SKM-1 treated with dmso at 0.1 percent for 144 hours (cell line): ENCODE data around the gene KNTC1.
"Not testable (repeated sequence)": the region's sequence is repeated elsewhere in the genome, so short reads cannot be mapped to it uniquely, and the experiment has no call there.

ENCODE experiments used
- DNase-seq: peaks from one replicate; lab custom pipeline; 2025; ENCODE audit not compliant: unreplicated experiment; lab: John Stamatoyannopoulos, UW

Gene KNTC1

DNA sequence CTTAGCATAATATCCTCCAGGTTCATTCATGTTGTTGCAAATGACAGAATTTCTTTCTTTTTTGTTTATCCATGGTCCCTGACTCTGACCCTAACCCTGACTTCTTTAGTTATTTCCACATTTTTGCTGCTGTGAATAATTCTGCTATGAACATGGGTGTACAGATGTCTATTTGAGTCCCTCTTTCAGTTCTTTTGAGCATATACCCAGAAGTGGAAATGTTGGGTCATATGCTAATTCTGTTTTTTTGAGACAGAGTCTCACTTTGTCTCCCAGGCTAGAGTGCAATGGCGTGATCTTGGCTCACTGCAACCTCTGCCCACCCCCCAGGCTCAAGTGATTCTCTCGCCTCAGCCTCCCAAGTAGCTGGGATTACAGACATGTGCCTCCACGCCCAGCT, 33.1 kb downstream of the KNTC1 start:
- no peak for DNase-seq

DNA sequence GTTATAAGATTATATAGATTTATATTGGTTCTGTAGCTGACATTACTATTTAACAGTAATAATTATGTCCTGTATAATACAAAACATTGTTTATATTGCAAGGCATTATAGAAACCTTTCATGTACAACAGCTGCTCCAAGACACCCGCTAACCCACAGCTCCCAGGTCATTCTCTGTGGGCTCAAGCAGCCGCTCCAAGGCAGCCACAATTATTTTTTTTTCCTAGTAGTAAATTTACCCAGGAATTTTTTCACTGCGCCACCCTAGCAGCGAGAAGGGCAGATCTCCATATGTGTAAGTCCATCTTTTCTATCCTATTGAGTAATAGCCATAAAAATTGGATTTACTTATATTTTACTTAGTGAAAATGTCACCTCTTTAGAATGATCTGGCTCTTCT, 36.3 kb downstream of the KNTC1 start:
- no peak for DNase-seq

DNA sequence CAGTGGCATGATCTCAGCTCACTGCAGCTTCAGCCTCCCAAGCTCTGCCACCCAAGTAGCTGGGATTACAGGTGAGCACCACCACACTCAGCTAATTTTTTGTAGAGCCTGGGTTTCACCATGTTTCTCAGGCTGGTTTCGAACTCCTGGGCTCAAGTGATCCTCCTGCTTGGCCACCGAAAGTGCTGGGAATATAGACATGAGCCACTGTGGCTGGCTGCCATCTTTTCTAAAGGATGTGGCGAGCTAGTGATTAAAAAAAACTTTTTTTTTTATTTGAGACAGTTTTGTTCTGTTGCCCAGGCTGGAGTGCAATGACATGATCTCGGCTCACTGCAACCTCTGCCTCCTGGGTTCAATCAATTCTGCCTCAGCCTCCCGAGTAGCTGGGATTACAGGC, 39.8 kb downstream of the KNTC1 start:
- not testable (repeated sequence) for DNase-seq

DNA sequence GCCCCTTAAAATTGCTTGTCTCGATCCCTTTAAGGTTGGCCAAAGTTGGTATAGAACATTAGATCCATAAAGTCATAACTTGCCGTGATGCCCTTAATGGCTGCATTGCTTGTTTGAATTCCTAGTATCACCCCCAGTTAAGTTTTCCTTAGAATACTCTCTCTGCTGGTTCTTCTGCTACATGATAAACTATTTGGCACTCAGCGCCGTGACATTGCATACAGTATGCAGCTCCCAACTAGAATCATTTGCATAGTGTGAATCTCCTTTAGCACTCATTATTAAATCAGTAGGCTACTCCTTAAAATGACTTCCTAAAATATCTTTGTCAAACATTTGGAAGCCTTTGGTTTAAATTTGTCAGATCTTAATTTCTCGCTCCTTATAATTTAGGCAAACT, 42.2 kb downstream of the KNTC1 start:
- no peak for DNase-seq

DNA sequence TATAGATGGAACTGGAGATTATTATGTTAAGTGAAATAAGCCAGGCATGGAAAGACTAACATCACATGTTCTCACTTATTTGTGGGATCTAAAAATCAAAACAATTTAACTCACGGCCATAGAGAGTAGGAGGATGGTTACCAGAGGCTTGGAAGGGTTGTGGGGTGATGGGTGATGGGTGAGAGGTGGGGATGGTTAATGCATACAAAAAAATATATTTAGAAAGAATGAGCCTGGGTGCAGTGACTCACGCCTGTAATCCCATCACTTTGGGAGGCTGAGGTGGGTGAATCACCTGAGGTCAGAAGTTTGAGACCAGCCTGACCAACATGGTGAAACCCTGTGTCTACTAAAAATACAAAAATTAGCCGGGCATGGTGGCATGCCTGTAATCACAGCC, 43.0 kb downstream of the KNTC1 start:
- not testable (repeated sequence) for DNase-seq

DNA sequence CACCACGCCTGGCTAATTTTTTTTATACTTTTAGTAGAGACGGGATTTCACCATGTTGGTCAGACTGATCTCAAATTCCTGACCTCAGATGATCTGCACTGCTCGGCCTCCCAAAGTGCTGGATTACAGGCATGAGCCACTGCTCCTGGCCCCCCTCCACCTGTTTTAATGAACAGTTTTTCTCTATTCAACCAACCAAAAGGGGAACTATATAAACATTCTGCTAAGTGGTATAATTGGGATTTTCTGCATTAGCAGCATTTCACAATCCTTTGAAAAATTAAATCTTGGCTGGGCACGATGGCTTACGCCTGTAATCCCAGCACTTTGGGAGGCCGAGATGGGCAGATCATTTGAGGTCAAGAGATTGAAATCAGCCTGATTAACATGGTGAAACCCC, 44.8 kb downstream of the KNTC1 start:
- DNase-seq = no peak

DNA sequence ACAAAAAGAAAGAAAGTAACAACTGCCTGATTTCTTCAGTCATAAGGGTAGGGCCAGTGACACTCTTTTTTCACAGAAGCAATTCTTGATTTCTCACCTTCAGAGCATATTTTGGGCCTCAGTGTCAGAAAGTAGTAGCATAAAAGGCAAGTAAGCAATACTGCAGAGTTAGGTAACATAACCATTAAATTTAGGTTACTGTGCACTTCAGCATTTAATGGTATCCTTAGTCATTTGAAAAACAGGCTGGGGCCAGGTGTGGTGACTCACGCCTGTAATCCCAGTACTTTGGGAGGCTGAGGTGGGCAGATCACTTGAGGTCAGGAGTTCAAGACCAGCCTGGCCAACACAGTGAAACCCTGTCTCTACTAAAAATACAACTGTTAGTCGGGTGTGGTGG, 56.2 kb downstream of the KNTC1 start:
- DNase-seq = not testable (repeated sequence)

DNA sequence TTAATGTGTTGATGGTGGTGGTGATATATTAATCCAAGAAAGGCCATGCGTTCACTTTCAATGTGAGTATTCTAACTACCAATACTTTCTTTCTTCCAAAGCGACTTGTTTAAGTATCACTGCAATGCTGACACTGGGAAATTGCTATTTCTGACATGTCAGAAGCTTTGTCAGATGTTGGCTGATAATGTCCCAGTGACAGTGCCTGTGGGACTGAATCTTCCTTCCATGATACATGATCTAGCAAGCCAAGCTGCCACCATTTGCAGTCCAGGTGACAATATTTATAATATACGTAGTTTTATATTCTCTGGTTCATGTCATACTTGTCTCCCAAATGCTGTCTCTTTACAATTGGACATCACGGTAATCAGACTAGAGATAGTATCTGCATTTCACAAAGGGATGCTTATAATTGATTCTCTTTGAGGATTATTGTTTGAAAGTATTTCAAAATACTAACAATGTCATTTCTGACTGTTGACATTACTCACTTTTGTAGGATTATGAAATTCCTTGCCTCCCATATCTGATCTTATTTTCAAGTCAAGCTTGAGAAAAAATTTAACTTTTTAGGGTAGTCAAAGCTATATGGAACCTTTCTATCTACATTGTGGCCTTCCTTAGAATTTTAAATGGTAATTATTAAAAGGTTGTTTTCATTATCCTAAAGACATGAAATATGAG, 57.3 kb downstream of the KNTC1 start:
- no peak for DNase-seq

DNA sequence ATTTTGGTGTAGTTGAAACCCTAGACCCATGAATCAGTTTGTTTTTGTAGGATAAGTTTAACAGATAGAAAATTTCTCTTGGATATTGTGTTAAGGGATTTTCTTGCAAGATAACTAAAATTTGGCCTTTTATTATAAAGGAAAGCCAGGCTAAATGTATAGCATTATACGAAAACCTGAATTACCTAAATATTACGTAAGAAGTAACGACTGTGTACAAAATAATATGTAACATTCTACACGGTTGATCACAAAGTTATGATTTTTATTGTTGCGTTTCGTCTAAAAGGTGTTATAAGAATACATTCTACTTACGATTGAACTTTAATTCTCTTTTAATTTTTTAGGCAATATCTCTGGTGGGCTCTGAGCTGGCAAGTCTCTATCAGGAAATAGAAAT, 63.9 kb downstream of the KNTC1 start:
- DNase-seq = no peak

DNA sequence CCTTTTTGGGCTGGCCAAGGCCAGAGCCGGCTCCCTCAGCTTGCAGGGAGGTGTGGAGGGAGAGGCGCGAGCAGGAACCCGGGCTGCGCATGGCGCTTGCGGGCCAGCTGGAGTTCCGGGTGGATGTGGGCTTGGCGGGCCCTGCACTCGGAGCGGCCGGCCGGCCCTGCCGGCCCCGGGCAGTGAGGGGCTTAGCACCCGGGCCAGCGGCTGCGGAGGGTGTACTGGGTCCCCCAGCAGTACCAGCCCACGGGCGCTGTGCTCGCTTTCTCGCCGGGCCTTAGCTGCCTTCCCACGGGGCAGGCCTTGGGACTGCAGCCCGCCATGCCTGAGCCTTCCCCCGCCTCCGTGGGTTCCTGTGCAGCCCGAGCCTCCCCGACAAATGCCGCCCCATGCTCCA, 64.9 kb downstream of the KNTC1 start:
- not testable (repeated sequence) for DNase-seq

DNA sequence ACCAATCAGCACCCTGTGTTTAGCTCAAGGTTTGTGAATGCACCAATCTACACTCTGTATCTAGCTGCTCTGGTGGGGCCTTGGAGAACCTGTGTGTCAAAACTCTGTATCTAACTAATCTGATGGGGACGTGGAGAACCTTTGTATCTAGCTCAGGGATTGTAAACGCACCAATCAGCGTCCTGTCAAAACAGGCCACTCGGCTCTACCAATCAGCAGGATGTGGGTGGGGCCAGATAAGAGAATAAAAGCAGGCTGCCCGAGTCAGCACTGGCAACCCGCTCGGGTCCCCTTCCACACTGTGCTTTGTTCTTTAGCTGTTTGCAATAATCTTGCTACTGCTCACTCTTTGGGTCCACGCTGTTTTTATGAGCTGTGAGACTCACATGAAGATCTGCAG, 65.5 kb downstream of the KNTC1 start:
- DNase-seq = not testable (repeated sequence)

DNA sequence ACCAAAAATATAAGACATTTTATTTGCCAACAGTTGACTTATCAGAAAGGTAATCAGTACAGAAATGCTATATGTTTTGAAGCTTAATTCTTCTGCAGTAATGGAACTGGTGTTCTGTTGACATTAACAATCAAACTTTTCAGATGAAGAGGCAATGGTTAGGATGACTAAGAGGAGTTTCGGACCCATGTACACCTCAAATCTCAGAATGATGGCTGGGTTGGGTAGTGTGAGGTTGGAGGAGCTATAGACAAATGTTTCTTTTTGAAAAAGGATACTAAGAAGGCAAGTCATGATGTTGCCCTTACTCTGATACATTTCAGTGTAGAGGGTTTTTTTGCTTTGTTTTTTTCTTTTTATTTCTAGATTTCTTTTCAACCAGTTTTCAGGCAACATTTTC, 66.9 kb downstream of the KNTC1 start:
- DNase-seq = no peak

DNA sequence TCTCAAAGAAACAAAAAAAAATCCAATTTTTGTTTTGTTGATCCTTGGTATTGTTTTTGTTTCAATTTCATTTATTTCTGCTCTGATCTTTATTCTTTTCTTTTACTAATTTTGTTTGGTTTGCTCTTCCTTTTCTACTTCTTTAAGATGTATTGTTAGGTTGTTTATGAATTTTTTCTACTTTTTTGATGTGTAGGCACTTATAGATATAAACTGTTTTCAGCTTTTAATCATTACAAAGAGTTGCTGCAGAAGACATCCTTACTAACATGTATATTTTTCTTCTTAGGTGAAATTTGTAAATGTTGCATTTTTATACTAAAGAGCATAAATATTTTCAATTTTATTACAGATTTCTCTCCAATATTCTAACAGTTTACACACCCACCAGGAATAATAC, 69.8 kb downstream of the KNTC1 start:
- DNase-seq = no peak

DNA sequence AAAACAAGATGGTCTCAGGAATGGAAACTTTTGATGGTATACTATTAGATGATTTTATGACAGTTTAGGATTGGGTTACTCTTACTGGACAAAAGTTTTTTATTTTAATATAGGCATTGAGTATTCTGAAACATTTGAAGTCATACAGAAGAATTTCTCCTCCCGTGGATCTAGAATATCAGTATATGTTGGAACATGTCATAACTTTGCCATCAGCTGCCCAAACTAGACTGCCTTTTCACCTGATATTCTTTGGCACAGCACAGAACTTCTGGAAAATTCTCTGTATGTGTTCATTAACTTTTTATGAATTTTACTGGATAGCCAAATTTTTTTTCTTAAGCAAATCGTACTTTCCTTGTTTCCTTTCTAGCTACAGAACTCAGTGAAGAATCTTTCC, 75.4 kb downstream of the KNTC1 start:
- no peak for DNase-seq

DNA sequence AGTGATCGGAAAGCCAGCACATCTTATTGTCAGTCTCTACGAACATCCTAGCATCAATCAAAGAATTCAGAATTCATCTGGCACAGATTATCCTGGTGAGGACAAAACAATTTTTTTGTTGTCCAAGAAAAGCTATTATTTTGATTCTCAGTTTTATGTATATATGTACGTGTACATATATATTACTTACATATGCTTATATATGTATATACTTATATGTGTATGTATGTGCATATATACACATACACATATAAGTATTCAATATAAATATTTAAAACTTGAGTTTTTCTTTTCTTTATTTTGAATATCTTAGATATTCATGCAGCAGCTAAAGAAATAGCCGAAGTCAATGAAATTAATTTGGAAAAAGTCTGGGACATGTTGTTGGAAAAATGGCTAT, 77.9 kb downstream of the KNTC1 start:
- DNase-seq = no peak

DNA sequence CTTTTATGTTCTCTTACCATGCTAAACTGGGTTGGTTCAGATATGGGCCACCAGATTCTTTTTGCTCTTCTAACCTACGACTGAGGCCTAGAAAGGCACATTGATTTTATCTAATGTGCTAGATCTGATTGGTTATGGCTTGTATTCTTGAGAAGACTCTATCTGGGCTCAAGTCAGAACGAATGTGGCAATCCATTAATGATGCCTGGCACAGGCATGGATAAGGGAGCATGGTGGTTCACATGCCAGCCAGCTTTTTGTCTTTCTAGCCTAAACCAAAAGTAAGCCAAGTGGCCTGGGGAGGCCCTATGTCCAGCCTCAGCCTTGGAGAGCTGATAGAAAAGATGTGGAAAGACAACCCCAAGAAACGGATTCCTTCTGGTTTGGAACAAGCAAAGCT, 82.7 kb downstream of the KNTC1 start:
- DNase-seq = no peak

DNA sequence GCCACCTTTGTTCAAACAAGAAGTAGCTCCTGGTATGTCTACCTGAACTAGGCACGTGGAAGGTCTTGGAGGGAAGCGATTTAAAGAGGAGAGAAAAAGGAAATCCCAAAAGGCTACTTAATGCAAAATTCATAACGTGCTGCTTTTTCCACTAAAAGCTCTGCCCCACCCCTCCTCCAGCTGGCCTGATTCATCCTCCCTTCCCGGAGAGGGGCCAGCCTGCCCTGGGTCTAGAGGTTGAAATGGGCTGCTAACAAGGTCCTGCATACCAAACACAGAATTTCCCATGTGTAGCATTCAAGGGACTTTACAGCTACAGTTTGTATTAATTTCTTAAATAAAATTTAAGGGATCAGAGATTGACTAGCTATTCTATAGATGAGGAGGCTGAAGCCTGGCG, 83.2 kb downstream of the KNTC1 start:
- DNase-seq = no peak

DNA sequence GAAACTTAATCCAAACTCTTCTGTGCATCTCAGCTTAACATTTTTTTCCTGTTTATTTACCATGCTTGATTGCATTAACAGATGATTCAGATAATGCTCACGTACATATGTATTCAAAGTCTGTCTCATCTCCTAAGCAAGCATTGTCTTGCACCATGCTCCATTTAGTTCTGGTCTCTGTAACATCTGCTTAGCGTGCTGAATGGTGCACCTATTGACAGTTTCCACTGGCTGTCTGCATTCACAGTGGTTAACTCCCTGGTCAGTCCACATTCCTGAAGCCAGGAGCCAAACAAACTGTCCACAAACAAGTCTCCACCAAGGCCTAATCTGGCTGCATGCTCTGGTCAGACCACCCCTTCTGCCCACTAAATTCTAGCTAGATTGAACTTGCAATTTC, 83.9 kb downstream of the KNTC1 start:
- no peak for DNase-seq

DNA sequence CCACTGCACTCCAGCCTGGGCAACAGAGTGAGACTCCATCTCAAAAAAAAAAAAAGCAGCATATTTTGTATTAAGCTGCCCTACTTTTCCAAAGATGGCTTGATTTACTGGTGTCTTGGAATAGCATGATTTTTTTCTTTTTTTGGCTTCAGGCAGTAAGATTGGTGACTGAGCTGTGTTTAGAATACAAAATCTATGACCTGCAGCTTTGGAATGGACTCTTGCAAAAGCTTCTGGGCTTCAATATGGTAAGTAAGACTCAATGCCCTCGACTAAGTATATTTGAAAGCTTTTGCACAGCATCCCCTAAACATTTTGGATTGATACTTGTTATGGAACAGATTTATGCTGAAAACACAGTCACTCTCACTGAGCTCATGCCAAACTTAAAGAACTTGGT, 87.8 kb downstream of the KNTC1 start:
- DNase-seq = no peak

DNA sequence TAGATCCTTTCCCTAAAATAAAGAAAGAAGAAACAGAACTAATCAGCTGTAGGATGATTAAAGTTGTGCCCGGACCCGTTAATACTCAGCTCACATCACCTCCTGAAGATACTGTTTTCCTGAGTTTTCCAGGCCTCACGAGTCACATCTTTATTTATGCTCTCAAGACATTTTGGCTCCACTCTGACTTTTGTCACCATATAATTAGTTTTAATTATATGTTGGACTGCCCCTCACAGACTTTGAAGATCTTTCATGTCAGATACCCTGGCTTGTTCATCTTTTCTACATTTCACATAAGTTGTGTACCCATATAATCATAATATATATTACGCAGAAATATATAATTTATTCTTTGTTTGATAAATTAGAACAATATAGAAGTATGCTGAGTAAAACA, 88.7 kb downstream of the KNTC1 start:
- DNase-seq = no peak

DNA sequence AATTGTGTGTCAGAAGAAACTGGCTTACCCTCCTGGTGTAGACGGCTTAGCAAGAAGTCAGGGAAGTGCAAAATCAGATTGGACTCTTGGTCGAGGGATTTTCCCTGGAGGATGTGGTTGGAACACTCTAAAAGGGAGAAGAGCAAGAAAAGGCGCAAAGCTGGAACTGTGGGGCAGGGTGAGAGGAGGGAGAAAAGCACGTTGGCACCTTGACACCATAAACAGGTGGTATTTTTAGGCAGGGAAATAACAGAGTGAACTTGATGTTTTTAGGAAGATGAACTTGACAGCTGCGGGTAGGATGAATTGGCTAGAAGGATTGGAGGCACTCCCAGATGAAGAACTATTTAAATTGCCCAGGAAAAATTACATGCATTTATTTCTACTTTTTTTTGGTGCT, 108.4 kb downstream of the KNTC1 start:
- DNase-seq = no peak

DNA sequence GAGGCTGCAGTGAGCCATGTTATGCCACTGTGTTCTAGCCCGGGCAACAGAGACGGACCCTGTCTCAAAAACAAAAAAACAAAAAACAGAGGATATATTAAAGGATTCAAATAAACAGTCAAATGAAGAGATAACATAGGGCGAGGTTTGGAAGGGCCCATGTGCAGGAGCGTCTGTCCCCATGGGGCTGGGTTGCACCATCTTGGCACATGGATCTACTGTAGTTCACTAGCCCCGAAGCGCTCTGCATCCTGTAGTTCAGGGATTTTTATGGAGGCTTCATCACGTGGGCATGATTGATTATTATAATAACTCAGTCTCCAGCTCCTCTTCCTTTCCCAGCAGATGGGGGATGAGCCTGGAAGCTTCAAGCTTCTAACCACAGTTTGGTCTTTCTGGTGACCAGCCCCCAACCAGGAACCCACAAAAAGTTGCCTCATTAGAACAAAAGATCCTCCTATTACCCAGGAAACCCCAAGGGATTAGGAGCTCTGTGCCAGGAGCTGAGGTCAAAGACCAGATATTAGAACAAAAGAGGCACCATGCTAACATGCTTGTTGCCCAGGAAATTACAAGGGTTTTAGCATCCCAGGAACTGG, 116.3 kb downstream of the KNTC1 start:
- DNase-seq = no peak

DNA sequence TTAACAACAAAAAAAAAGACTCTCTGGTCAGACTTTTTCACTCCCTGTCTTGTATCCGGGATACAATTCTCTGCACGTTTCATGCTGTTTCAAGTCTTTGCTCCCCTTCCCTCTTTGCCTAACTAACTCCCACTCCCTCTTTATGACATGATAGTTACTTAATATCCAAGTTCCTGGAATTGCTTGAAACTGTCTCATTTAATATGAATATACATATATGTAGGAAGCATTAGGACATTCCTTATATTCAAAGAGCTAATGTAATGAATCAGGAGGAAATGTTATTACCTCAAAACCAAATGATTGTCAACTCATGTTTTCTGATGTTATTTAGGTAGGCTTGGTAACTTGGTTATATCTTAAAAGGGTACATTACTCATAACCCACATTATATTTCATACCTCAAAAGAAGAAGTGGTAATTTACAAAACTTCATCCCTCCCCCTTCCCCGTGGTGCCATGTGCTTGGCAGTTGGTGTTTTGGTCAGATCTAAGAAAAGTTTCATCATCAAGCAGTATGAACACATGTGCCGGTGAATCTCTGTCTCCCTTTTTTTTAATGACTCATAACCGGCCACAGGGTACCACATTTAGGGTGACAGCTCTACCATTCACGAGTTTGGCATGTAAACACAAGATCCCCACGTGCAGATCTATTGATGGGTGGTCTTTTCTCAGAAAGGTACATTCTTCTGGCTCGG, 119.6 kb downstream of the KNTC1 start:
- DNase-seq = peak; percentile 80
